Myocyte (in vitro differentiated cells): ENCODE results near the gene OFD1. TPM values are rescaled to one million over a fixed set of nuclear protein-coding genes. Genes with fewer than 3 reads are reported as not detected.
"Not testable (repeated sequence)": the region's sequence is repeated elsewhere in the genome, so short reads cannot be mapped to it uniquely, and the experiment has no call there.

ENCODE experiments used
- DNase-seq: peaks from one replicate; pipeline ENCODE4 v3.0.0-alpha.2; 2012; ENCODE audit warnings: low read depth
- total RNA-seq: library from RNA; depleted of rRNA; stranded (reverse); fragments of >200 nt; gene quantifications from 2 replicates; pipeline ENCODE4 v1.2.3, GENCODE V29; 2014

Gene OFD1
- total RNA-seq, 1 donor from 2014 or later = 9.9 TPM

- no peak for DNase-seq
Measured at GRCh38 chrX:13703135-13703534, 31.4 kb upstream of the OFD1 start.

GRCh38 chrX:13703589-13703988 is 31.0 kb upstream of the OFD1 start:
- no peak for DNase-seq

- DNase-seq = no peak
Measured at GRCh38 chrX:13711141-13711540, 23.4 kb upstream of the OFD1 start.

GRCh38 chrX:13716455-13716854 is 18.1 kb upstream of the OFD1 start:
- no peak for DNase-seq

- DNase-seq = no peak
Measured at GRCh38 chrX:13716905-13717304, 17.6 kb upstream of the OFD1 start.

- DNase-seq = no peak
Measured at GRCh38 chrX:13717700-13718472, 16.7 kb upstream of the OFD1 start.

GRCh38 chrX:13719192-13719856 is 15.2 kb upstream of the OFD1 start:
- DNase-seq = no peak

- no peak for DNase-seq
Measured at GRCh38 chrX:13721371-13721770, 13.2 kb upstream of the OFD1 start.

- peak; percentile 81 for DNase-seq
Measured at GRCh38 chrX:13721819-13722519, 12.6 kb upstream of the OFD1 start.

GRCh38 chrX:13724878-13725277 is 9.7 kb upstream of the OFD1 start:
- not testable (repeated sequence) for DNase-seq

GRCh38 chrX:13726583-13726982 is 8.0 kb upstream of the OFD1 start:
- DNase-seq = not testable (repeated sequence)

GRCh38 chrX:13730523-13730922 is 4.0 kb upstream of the OFD1 start:
- not testable (repeated sequence) for DNase-seq

- no peak for DNase-seq
Measured at GRCh38 chrX:13732246-13733067, 2.1 kb upstream of the OFD1 start.

- no peak for DNase-seq
Measured at GRCh38 chrX:13733506-13733905, 1.0 kb upstream of the OFD1 start.

- DNase-seq = no peak
Measured at GRCh38 chrX:13741695-13742094, 7.1 kb downstream of the OFD1 start.

- DNase-seq = no peak
Measured at GRCh38 chrX:13742397-13743176, 8.0 kb downstream of the OFD1 start.

GRCh38 chrX:13747836-13748235 is 13.3 kb downstream of the OFD1 start:
- peak; percentile 44 for DNase-seq

GRCh38 chrX:13748486-13748885 is 13.9 kb downstream of the OFD1 start:
- no peak for DNase-seq

- DNase-seq = no peak
Measured at GRCh38 chrX:13750204-13750603, 15.7 kb downstream of the OFD1 start.

- DNase-seq = no peak
Measured at GRCh38 chrX:13750812-13751211, 16.3 kb downstream of the OFD1 start.

GRCh38 chrX:13752141-13752540 is 17.6 kb downstream of the OFD1 start:
- DNase-seq = no peak
